ENCODE results near the gene GNA12. TPM values are rescaled to one million over a fixed set of nuclear protein-coding genes. Genes with fewer than 3 reads are reported as not detected.

Gene GNA12
- total RNA-seq, 1 experiment from 2014 or later = 35.5 TPM

DNA sequence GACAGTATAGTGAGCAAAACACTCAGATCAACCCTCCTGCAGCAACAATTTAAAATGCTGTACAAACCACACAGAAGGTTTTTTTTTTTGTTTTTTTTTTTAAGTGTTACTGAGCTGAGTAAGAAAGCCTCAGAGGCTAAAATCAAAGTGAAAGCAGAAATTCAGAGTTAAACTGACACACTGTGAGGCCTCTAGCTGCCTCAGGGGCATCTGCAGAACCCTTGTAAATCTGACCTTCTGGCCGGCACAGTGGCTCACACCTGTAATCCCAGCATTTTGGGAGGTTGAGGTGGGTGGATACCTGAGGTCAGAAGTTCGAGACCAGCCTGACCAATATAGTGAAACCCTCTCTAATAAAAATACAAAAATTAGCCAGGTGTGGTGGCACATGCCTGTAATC, 7.4 kb upstream of the GNA12 start:
- no TSS peak for BruUV-seq (replicated peaks)
- no peaks in the 10 kb centered on the region for H3K9me3 ChIP-seq (ENCODE audit: low read depth, low read length, poor library complexity, severe bottlenecking)
- H3K36me3 ChIP-seq (ENCODE audit: insufficient read depth, low read length, poor library complexity, severe bottlenecking) = no peaks in the 10 kb centered on the region
- CTCF ChIA-PET = no interaction called here
- no peak for TF ChIP-seq EZH2 (IDR thresholded peaks at IDR 0.05; ENCODE audit: borderline replicate concordance, low read depth, low read length, poor library complexity, severe bottlenecking)
- no peak for TF ChIP-seq CTCF (conservative IDR thresholded peaks at IDR 0.05; ENCODE audit: low read depth, low read length)
- H3K27me3 ChIP-seq (replicated peaks; ENCODE audit: insufficient read depth, low read depth, low read length, poor library complexity) = no peaks in the 10 kb centered on the region
- no peaks in the 10 kb centered on the region for H3K4me1 ChIP-seq (ENCODE audit: insufficient read depth, low read length, poor library complexity, severe bottlenecking)
- no peak for DNase-seq (ENCODE audit: low spot score)
- POLR2A ChIA-PET (ENCODE audit: low non-redundant PET) = no interaction called here
- intact Hi-C loops (cut with micrococcal nuclease; ENCODE audit: unreplicated experiment) = no loop called here
- no peak overlapping the region for H3K4me3 ChIP-seq (ENCODE audit: low read depth, low read length, poor library complexity, severe bottlenecking)
- H3K27ac ChIP-seq (ENCODE audit: low read depth, low read length, poor library complexity, severe bottlenecking) = no peak overlapping the region

- intact Hi-C loops (cut with micrococcal nuclease; ENCODE audit: unreplicated experiment) = no loop called here
- no peaks in the 10 kb centered on the region for H3K9me3 ChIP-seq (ENCODE audit: low read depth, low read length, poor library complexity, severe bottlenecking)
- BruUV-seq (replicated peaks) = no TSS peak
- POLR2A ChIA-PET (ENCODE audit: low non-redundant PET) = no interaction called here
- CTCF ChIA-PET = no interaction called here
- DNase-seq (ENCODE audit: low spot score) = no peak
- no peaks in the 10 kb centered on the region for H3K4me1 ChIP-seq (ENCODE audit: insufficient read depth, low read length, poor library complexity, severe bottlenecking)
- H3K27me3 ChIP-seq (replicated peaks; ENCODE audit: insufficient read depth, low read depth, low read length, poor library complexity) = no peaks in the 10 kb centered on the region
- H3K27ac ChIP-seq (ENCODE audit: low read depth, low read length, poor library complexity, severe bottlenecking) = no peak overlapping the region
- no peak overlapping the region for H3K4me3 ChIP-seq (ENCODE audit: low read depth, low read length, poor library complexity, severe bottlenecking)
- no peaks in the 10 kb centered on the region for H3K36me3 ChIP-seq (ENCODE audit: insufficient read depth, low read length, poor library complexity, severe bottlenecking)
- TF ChIP-seq EZH2 (IDR thresholded peaks at IDR 0.05; ENCODE audit: borderline replicate concordance, low read depth, low read length, poor library complexity, severe bottlenecking) (no peak), CTCF (conservative IDR thresholded peaks at IDR 0.05; ENCODE audit: low read depth, low read length) (no peak)
Measured at GRCh38 chr7:2849941-2850766, 6.0 kb upstream of the GNA12 start.

DNA sequence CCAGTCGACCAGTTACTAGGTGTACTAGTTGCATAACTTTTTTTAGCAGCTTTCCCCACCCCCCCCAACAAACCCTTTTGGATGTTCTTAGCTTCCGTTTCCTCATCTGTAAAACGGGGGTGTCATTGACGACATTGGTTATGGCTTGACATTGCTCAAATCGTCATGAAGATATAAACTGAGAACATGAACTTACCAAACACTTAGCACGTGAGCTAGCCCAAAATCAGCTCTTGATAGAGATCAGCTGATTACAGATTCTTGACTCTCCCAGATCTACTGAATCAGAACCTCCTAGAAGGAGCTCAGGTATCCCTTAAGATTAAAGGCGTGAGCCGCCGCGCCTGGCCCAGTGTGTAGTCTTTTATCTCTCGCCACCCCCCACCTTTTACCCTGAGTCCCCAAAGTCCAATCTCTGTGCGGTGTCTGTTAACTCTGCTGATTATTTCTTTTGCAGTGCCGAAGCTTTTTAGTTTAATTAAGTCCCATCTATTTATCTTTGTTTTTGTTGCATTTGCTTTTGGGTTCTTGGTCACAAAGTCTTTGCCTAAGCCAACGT, 1.0 kb upstream of the GNA12 start:
- TF ChIP-seq EZH2 (IDR thresholded peaks at IDR 0.05; ENCODE audit: borderline replicate concordance, low read depth, low read length, poor library complexity, severe bottlenecking) = no peak
- no peak for TF ChIP-seq CTCF (conservative IDR thresholded peaks at IDR 0.05; ENCODE audit: low read depth, low read length)
- H3K4me3 ChIP-seq (ENCODE audit: low read depth, low read length, poor library complexity, severe bottlenecking) = peak overlapping the region; percentile 42
- intact Hi-C loops (cut with micrococcal nuclease; ENCODE audit: unreplicated experiment) = no loop called here
- H3K27ac ChIP-seq (ENCODE audit: low read depth, low read length, poor library complexity, severe bottlenecking) = no peak overlapping the region
- H3K4me1 ChIP-seq (ENCODE audit: insufficient read depth, low read length, poor library complexity, severe bottlenecking) = no peaks in the 10 kb centered on the region
- no peaks in the 10 kb centered on the region for H3K9me3 ChIP-seq (ENCODE audit: low read depth, low read length, poor library complexity, severe bottlenecking)
- no TSS peak for BruUV-seq (replicated peaks)
- ChIA-PET CTCF (interaction anchor here (0.6 kb wide), 1 partner anchor 289 kb away, joined by 11 read pairs; no protein-coding TSS in a partner anchor), POLR2A (ENCODE audit: low non-redundant PET) (no interaction called here)
- H3K36me3 ChIP-seq (ENCODE audit: insufficient read depth, low read length, poor library complexity, severe bottlenecking) = no peaks in the 10 kb centered on the region
- no peak for DNase-seq (ENCODE audit: low spot score)
- no peaks in the 10 kb centered on the region for H3K27me3 ChIP-seq (replicated peaks; ENCODE audit: insufficient read depth, low read depth, low read length, poor library complexity)

All from A673 (cell line).